ENCODE results near the gene NDUFAF8.

Gene NDUFAF8

DNA sequence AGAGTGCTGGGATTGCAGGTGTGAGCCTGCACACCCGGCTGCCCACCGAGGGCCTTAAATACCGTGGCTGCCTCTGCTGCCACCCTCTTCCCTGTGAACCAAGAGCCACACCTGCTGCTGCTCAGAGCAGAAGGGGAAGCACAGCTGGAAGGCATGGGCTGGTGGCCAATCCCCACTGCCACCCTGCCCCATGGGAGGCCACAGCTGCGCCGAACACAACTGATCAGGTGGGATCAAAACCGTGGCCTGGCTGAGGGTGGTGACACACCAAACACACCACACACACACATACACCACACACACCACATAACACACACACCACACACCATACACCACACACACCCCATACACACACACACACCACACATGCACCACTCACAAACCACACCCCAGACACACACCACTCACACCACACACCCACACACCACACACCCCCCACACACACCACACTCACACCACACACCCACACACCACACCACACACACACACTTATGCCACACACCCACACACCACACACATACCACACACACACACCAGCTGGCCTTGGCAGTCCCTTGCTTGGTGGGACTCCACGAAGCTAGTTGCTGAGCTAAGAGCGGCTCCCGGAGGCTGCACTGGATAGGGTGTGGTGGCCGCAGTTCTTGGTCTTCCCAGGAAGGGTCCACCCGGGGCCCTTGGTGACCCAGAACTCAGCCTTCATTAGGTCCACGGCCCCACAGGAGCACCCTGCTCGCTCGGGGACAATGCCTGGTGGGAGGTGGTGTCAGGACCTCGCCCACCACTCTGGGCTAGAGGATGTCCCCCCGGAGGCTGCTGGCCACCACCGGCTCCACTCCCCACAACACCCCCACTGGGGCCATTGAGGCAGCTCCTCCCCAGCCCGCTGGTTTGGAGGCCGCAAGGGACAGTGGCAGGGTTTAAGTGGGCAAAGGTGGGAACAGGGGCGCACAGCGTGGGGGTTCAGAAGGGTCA, 31.2 kb upstream of the NDUFAF8 start:
- Histone ChIP-seq H3K9me2 (replicated peaks; ENCODE audit: control insufficient read depth, low read length) (no peaks in the 10 kb centered on the region), H3K27me3 (ENCODE audit: control insufficient read depth, low read length) (no peaks in the 10 kb centered on the region), H3F3A (ENCODE audit: control insufficient read depth, insufficient read depth) (no peaks in the 10 kb centered on the region), H3K4me3 (ENCODE audit: low read length) (no peak overlapping the region), H4K20me1 (ENCODE audit: control insufficient read depth, insufficient read depth, low read depth, low read length) (no peaks in the 10 kb centered on the region), H3K27ac (ENCODE audit: low read depth, low read length) (no peak overlapping the region), H3K4me2 (ENCODE audit: low read length) (no peak overlapping the region), H3K9me3 (ENCODE audit: control insufficient read depth, insufficient read depth, low read length) (no peaks in the 10 kb centered on the region), H3K4me1 (ENCODE audit: control insufficient read depth, low read length) (no peaks in the 10 kb centered on the region; the same call in 1 of the 2 replicates), H3K79me2 (ENCODE audit: control insufficient read depth, low read length) (no peaks in the 10 kb centered on the region), H3K36me3 (ENCODE audit: control insufficient read depth, low read length) (no peaks in the 10 kb centered on the region)
- TF ChIP-seq, protein P1, sequence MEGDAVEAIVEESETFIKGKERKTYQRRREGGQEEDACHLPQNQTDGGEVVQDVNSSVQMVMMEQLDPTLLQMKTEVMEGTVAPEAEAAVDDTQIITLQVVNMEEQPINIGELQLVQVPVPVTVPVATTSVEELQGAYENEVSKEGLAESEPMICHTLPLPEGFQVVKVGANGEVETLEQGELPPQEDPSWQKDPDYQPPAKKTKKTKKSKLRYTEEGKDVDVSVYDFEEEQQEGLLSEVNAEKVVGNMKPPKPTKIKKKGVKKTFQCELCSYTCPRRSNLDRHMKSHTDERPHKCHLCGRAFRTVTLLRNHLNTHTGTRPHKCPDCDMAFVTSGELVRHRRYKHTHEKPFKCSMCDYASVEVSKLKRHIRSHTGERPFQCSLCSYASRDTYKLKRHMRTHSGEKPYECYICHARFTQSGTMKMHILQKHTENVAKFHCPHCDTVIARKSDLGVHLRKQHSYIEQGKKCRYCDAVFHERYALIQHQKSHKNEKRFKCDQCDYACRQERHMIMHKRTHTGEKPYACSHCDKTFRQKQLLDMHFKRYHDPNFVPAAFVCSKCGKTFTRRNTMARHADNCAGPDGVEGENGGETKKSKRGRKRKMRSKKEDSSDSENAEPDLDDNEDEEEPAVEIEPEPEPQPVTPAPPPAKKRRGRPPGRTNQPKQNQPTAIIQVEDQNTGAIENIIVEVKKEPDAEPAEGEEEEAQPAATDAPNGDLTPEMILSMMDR (IDR thresholded peaks at IDR 0.05; ENCODE audit: low read depth, low read length, poor library complexity, severe bottlenecking) = no peak
- TF ChIP-seq EZH2phosphoT487 (IDR thresholded peaks at IDR 0.05; ENCODE audit: borderline replicate concordance, low read length) = no peak

- Histone ChIP-seq H4K20me1 (ENCODE audit: control insufficient read depth, insufficient read depth, low read depth, low read length) (no peaks in the 10 kb centered on the region), H3K27ac (ENCODE audit: low read depth, low read length) (no peak overlapping the region), H3K27me3 (ENCODE audit: control insufficient read depth, low read length) (no peaks in the 10 kb centered on the region), H3K4me2 (ENCODE audit: low read length) (no peak overlapping the region), H3K9me2 (replicated peaks; ENCODE audit: control insufficient read depth, low read length) (no peaks in the 10 kb centered on the region), H3K4me3 (ENCODE audit: low read length) (no peak overlapping the region), H3K9me3 (ENCODE audit: control insufficient read depth, insufficient read depth, low read length) (no peaks in the 10 kb centered on the region), H3K79me2 (ENCODE audit: control insufficient read depth, low read length) (no peaks in the 10 kb centered on the region), H3F3A (ENCODE audit: control insufficient read depth, insufficient read depth) (no peaks in the 10 kb centered on the region), H3K36me3 (ENCODE audit: control insufficient read depth, low read length) (no peaks in the 10 kb centered on the region), H3K4me1 (ENCODE audit: control insufficient read depth, low read length) (no peaks in the 10 kb centered on the region; the same call in 1 of the 2 replicates)
- TF ChIP-seq, protein P1 (IDR thresholded peaks at IDR 0.05; ENCODE audit: low read depth, low read length, poor library complexity, severe bottlenecking) = no peak
- no peak for TF ChIP-seq EZH2phosphoT487 (IDR thresholded peaks at IDR 0.05; ENCODE audit: borderline replicate concordance, low read length)
These were observed 30.5 kb upstream of the NDUFAF8 start for GRCh38 chr17:81208651-81209050.

- Histone ChIP-seq H3K27ac (ENCODE audit: low read depth, low read length) (no peak overlapping the region), H3K4me1 (ENCODE audit: control insufficient read depth, low read length) (no peaks in the 10 kb centered on the region; the same call in 1 of the 2 replicates), H3K27me3 (ENCODE audit: control insufficient read depth, low read length) (no peaks in the 10 kb centered on the region), H3K79me2 (ENCODE audit: control insufficient read depth, low read length) (no peaks in the 10 kb centered on the region), H3F3A (ENCODE audit: control insufficient read depth, insufficient read depth) (no peaks in the 10 kb centered on the region), H3K4me2 (ENCODE audit: low read length) (no peak overlapping the region), H3K9me3 (ENCODE audit: control insufficient read depth, insufficient read depth, low read length) (no peaks in the 10 kb centered on the region), H3K9me2 (replicated peaks; ENCODE audit: control insufficient read depth, low read length) (no peaks in the 10 kb centered on the region), H4K20me1 (ENCODE audit: control insufficient read depth, insufficient read depth, low read depth, low read length) (no peaks in the 10 kb centered on the region), H3K36me3 (ENCODE audit: control insufficient read depth, low read length) (no peaks in the 10 kb centered on the region), H3K4me3 (ENCODE audit: low read length) (no peak overlapping the region)
- TF ChIP-seq, protein P1 (IDR thresholded peaks at IDR 0.05; ENCODE audit: low read depth, low read length, poor library complexity, severe bottlenecking) = no peak
- TF ChIP-seq EZH2phosphoT487 (IDR thresholded peaks at IDR 0.05; ENCODE audit: borderline replicate concordance, low read length) = no peak
These were observed 30.0 kb upstream of the NDUFAF8 start for GRCh38 chr17:81209141-81209540.

Data from DOHH2 (cell line).